Osteocyte (in vitro differentiated cells): ENCODE results near the gene PTCD1. TPM values are rescaled to one million over a fixed set of nuclear protein-coding genes. Genes with fewer than 3 reads are reported as not detected.
"Not testable (repeated sequence)": the region's sequence is repeated elsewhere in the genome, so short reads cannot be mapped to it uniquely, and the experiment has no call there.

Experiments
- DNase-seq: peaks from one replicate; pipeline ENCODE4 v3.0.0; 2021; ENCODE audit warnings: mixed read lengths; ENCODE audit not compliant: unreplicated experiment; ENCODE audit errors: extremely low spot score
- H3K27ac Mint-ChIP-seq: one replicate; pipeline ENCODE4 v1.8.0; 2021; ENCODE audit warnings: mild to moderate bottlenecking, mixed read lengths; ENCODE audit not compliant: unreplicated experiment
- H3K27me3 Mint-ChIP-seq: one replicate; pipeline ENCODE4 v1.8.0; 2021; ENCODE audit warnings: mixed read lengths; ENCODE audit not compliant: unreplicated experiment
- H3K36me3 Mint-ChIP-seq: one replicate; pipeline ENCODE4 v1.8.0; 2021; ENCODE audit warnings: mixed read lengths; ENCODE audit not compliant: unreplicated experiment
- H3K4me1 Mint-ChIP-seq: one replicate; pipeline ENCODE4 v1.8.0; 2021; ENCODE audit warnings: mixed read lengths; ENCODE audit not compliant: unreplicated experiment
- H3K4me3 Mint-ChIP-seq: one replicate; pipeline ENCODE4 v1.8.0; 2021; ENCODE audit warnings: mild to moderate bottlenecking, moderate library complexity, mixed read lengths; ENCODE audit not compliant: unreplicated experiment
- H3K9me3 Mint-ChIP-seq: one replicate; pipeline ENCODE4 v1.8.0; 2021; ENCODE audit warnings: mixed read lengths; ENCODE audit not compliant: unreplicated experiment
- CTCF ChIP-seq: fragments of 200-600 bp; sonication (generic); IDR thresholded peaks from 2 replicates; pipeline ENCODE4 v1.5.0; 2021; ENCODE audit warnings: antibody characterized with exemption, mild to moderate bottlenecking, moderate library complexity
- total RNA-seq: library from RNA; stranded (reverse); gene quantifications from 2 replicates; pipeline ENCODE4 v1.2.1, GENCODE V29; 2021

Gene PTCD1
- total RNA-seq, 1 donor from 2014 or later = 10.5 TPM

- H3K9me3 Mint-ChIP-seq = no peaks in the 10 kb centered on the region
- H3K36me3 Mint-ChIP-seq = peaks cover 43% of the 10 kb centered on the region
- no peaks in the 10 kb centered on the region for H3K27me3 Mint-ChIP-seq
- H3K4me1 Mint-ChIP-seq = no peaks in the 10 kb centered on the region
- DNase-seq = no peak
- no peak overlapping the region for H3K4me3 Mint-ChIP-seq
- no peak for TF ChIP-seq CTCF
- no peak overlapping the region for H3K27ac Mint-ChIP-seq
Measured at GRCh38 chr7:99419323-99420021, 19.1 kb downstream of the PTCD1 start.

GRCh38 chr7:99418260-99418659, 20.3 kb downstream of the PTCD1 start:
- DNase-seq = no peak
- Mint-ChIP-seq H3K27ac (no peak overlapping the region), H3K36me3 (peaks cover 44% of the 10 kb centered on the region), H3K27me3 (no peaks in the 10 kb centered on the region), H3K4me3 (no peak overlapping the region), H3K4me1 (no peaks in the 10 kb centered on the region), H3K9me3 (no peaks in the 10 kb centered on the region)
- no peak for TF ChIP-seq CTCF

- H3K4me1 Mint-ChIP-seq, DNase-seq, H3K27me3 Mint-ChIP-seq, H3K4me3 Mint-ChIP-seq, H3K9me3 Mint-ChIP-seq: not testable (repeated sequence)
- TF ChIP-seq CTCF = peak; percentile 77
- Mint-ChIP-seq H3K36me3 (peaks cover 55% of the 10 kb centered on the region), H3K27ac (peak overlapping the region; percentile 47)
Measured at GRCh38 chr7:99415513-99416127, 23.0 kb downstream of the PTCD1 start.

GRCh38 chr7:99410635-99411034, 28.0 kb downstream of the PTCD1 start:
- Mint-ChIP-seq H3K36me3 (peaks cover 26% of the 10 kb centered on the region), H3K27ac (peak overlapping the region; percentile 98), H3K9me3 (no peaks in the 10 kb centered on the region), H3K27me3 (no peaks in the 10 kb centered on the region), H3K4me1 (peaks cover 30% of the 10 kb centered on the region), H3K4me3 (peak overlapping the region; percentile 99)
- TF ChIP-seq CTCF = no peak
- DNase-seq = no peak

GRCh38 chr7:99409806-99410205, 28.8 kb downstream of the PTCD1 start:
- Mint-ChIP-seq H3K9me3 (no peaks in the 10 kb centered on the region), H3K36me3 (peaks cover 21% of the 10 kb centered on the region), H3K27ac (peak overlapping the region; percentile 98), H3K4me1 (peaks cover 30% of the 10 kb centered on the region), H3K4me3 (peak overlapping the region; percentile 99), H3K27me3 (no peaks in the 10 kb centered on the region)
- DNase-seq = no peak
- no peak for TF ChIP-seq CTCF
